Stimulated activated CD8-positive, alpha-beta memory T cell treated with anti-CD3 and anti-CD28 coated beads, Interleukin-4, amount 100 ng/mL, for 48 hours (primary cell): ENCODE measurements around the gene SLF2.
"Not testable (repeated sequence)": the region's sequence is repeated elsewhere in the genome, so short reads cannot be mapped to it uniquely, and the experiment has no call there.

ENCODE experiments used
- DNase-seq: peaks from one replicate; pipeline ENCODE4 v3.0.0-alpha.2; 2020

SLF2 gene

GRCh38 chr10:100967332-100967731 lies 54.6 kb downstream of the SLF2 start:
- no peak for DNase-seq

- DNase-seq: no peak
Measured at GRCh38 chr10:100968062-100968736, 55.4 kb downstream of the SLF2 start.

GRCh38 chr10:100968863-100969186 lies 56.1 kb downstream of the SLF2 start:
- no peak for DNase-seq

GRCh38 chr10:100969187-100970075 lies 56.7 kb downstream of the SLF2 start, which contains the start of gene SEMA4G:
SEMA4G (plus strand) TSS chr10:100969504; CDS start chr10:100972913, 3,409 bp downstream.
- peak; percentile 72 for DNase-seq

GRCh38 chr10:100970076-100970913 lies 57.5 kb downstream of the SLF2 start:
- DNase-seq: peak; percentile 48

GRCh38 chr10:100970914-100971811 lies 58.4 kb downstream of the SLF2 start:
- DNase-seq: no peak

GRCh38 chr10:100972115-100972903 lies 59.5 kb downstream of the SLF2 start:
- DNase-seq: no peak

GRCh38 chr10:100972904-100973535 lies 60.3 kb downstream of the SLF2 start:
- peak; percentile 19 for DNase-seq

GRCh38 chr10:100975397-100975796 lies 62.6 kb downstream of the SLF2 start:
- not testable (repeated sequence) for DNase-seq

- peak; percentile 4 for DNase-seq
Measured at GRCh38 chr10:100976906-100977305, 64.1 kb downstream of the SLF2 start.

- DNase-seq: peak; percentile 3
Measured at GRCh38 chr10:100977436-100977835, 64.7 kb downstream of the SLF2 start.

- DNase-seq: peak; percentile 14
Measured at GRCh38 chr10:100978121-100978900, 65.5 kb downstream of the SLF2 start.

- peak; percentile 1 for DNase-seq
Measured at GRCh38 chr10:100978901-100979195, 66.1 kb downstream of the SLF2 start.

- DNase-seq: peak; percentile 6
Measured at GRCh38 chr10:100979791-100980272, 67.1 kb downstream of the SLF2 start.

GRCh38 chr10:100980311-100980710 lies 67.5 kb downstream of the SLF2 start:
- DNase-seq: peak; percentile 11

- DNase-seq: peak; percentile 9
Measured at GRCh38 chr10:100980711-100981110, 67.9 kb downstream of the SLF2 start.

GRCh38 chr10:100981178-100981772 lies 68.5 kb downstream of the SLF2 start:
- no peak for DNase-seq

GRCh38 chr10:100982916-100983830 lies 70.4 kb downstream of the SLF2 start:
- DNase-seq: no peak
